Stomach (tissue), 9 donors: ENCODE measurements around the gene MYRFL. TPM values are rescaled to one million over a fixed set of nuclear protein-coding genes. Genes with fewer than 3 reads are reported as not detected.

Source experiments
- DNase-seq, 2 donors: peaks; one replicate each; pipeline versions ENCODE4 v3.0.0 to v3.0.0-alpha.2; 2013 to 2019
- H3K27ac ChIP-seq, 5 donors: fragments of 200-600 bp in 4 of 5; sonication (generic) in 4 of 5; one replicate each; pipeline ENCODE4 v1.5.1; 2013 to 2019; ENCODE audit warnings: mild to moderate bottlenecking in 1 of 5, moderate library complexity in 1 of 5
- H3K27me3 ChIP-seq, 3 donors: fragments of 200-600 bp; sonication (generic); one replicate each; pipeline ENCODE4 v1.5.1; 2017 to 2019; ENCODE audit warnings: mixed run types in 1 of 3
- H3K36me3 ChIP-seq, 4 donors: fragments of 200-600 bp; sonication (generic); 1 replicate in 3 of 4; 2 replicates in 1 of 4; pipeline ENCODE4 v1.5.1; 2016 to 2019
- H3K4me1 ChIP-seq, 4 donors: fragments of 200-600 bp; sonication (generic); one replicate each; pipeline ENCODE4 v1.5.1; 2016 to 2019
- H3K4me3 ChIP-seq, 4 donors: fragments of 200-600 bp; sonication (generic) in 3 of 4; one replicate each; pipeline ENCODE4 v1.5.1; 2016 to 2019; ENCODE audit warnings: mild to moderate bottlenecking in 1 of 4
- H3K9me3 ChIP-seq, 4 donors: fragments of 200-600 bp; sonication (generic); one replicate each; pipeline ENCODE4 v1.5.1; 2016 to 2019
- CTCF ChIP-seq, 7 experiments: fragments of 450-650 bp in 4 of 7; fragments of 200-600 bp in 3 of 7; sonication (generic) in 3 of 7; IDR thresholded peaks; one replicate each; pipeline ENCODE4 v1.5.1; 2016 to 2019; ENCODE audit warnings: antibody characterized with exemption in 7 of 7, control low read depth in 2 of 7, mild to moderate bottlenecking in 1 of 7
- EP300 ChIP-seq: sonication (generic); formaldehyde crosslinking; IDR thresholded peaks from one replicate; pipeline ENCODE4 v1.6.1; 2017; ENCODE audit warnings: antibody characterized with exemption
- POLR2A ChIP-seq, 4 donors: fragments of 450-650 bp; IDR thresholded peaks; one replicate each; pipeline ENCODE4 v1.6.1; 2016; ENCODE audit warnings: antibody characterized with exemption in 4 of 4, control low read depth in 2 of 4, mild to moderate bottlenecking in 1 of 4, moderate library complexity in 1 of 4
- POLR2AphosphoS5 ChIP-seq, 3 donors: sonication (generic); formaldehyde crosslinking; IDR thresholded peaks; one replicate each; pipeline ENCODE4 v1.6.1; 2016; ENCODE audit warnings: antibody characterized with exemption in 3 of 3
- WGBS, 5 donors: extraction: QIAGEN DNeasy Blood & Tissue Kit in 3 of 5; methylation state at CpG; one replicate each; pipeline versions ENCODE4 v1.1.5 to v1.1.7; 2013 to 2018; 5-methylcytosine and 5-hydroxymethylcytosine counted together
- intact Hi-C: fragments of 100-400 bp; cut with DNase I; formaldehyde crosslinking; loops from one replicate; pipeline ENCODE4 v1.15.1; 2023; ENCODE audit warnings: low total_unique reads
- polyA plus RNA-seq, 3 donors: library from polyadenylated mRNA; stranded (reverse); fragments of 200-250 nt; gene quantifications; one replicate each; pipeline ENCODE4 v1.2.3, GENCODE V29; 2013
- total RNA-seq, 5 donors: library from RNA; depleted of rRNA; stranded (reverse); fragments of >200 nt; gene quantifications; one replicate each; pipeline versions ENCODE4 v1.1.0 to v1.2.3, GENCODE V29; 2014 to 2016
- donor health status: healthy with polysubstance abuse.
- donor health status: Bipolar disorder and iron deficiency.
- donor health status: healthy.

MYRFL gene
- total and polyA plus RNA-seq, 8 donors, result 0.13 to 0.19 (median 0.18) TPM; not detected in 5

GRCh38 chr12:69837657-69838415 is 12.8 kb downstream of the MYRFL start:
- H3K27ac ChIP-seq, result no peak overlapping the region
- no peak for DNase-seq

GRCh38 chr12:69840727-69841126 is 15.7 kb downstream of the MYRFL start:
- H3K27me3 ChIP-seq, result peaks cover 0 to 4% (median 0%) of the 10 kb centered on the region in 3 donors
- intact Hi-C loops, result no loop called here
- H3K27ac ChIP-seq, result no peak overlapping the region
- H3K4me3 ChIP-seq, result no peak overlapping the region
- no peaks in the 10 kb centered on the region for H3K36me3 ChIP-seq
- no peak for DNase-seq
- WGBS, 5 donors, result 26 to 42% (median 35%) methylated on average over 3 of the region's 3 CpGs
- H3K4me1 ChIP-seq, result peaks cover 0 to 6% (median 2%) of the 10 kb centered on the region in 4 donors
- no peaks in the 10 kb centered on the region for H3K9me3 ChIP-seq
- TF ChIP-seq EP300, result no peak
- TF ChIP-seq POLR2AphosphoS5 (IDR thresholded peaks at IDR 0.05), result no peak

More at GRCh38 chr12:69837657-69838415, 12.8 kb downstream of the MYRFL start:
- no peaks in the 10 kb centered on the region for H3K9me3 ChIP-seq
- intact Hi-C loops, result no loop called here
- peaks cover 0 to 6% (median 2%) of the 10 kb centered on the region in 4 donors for H3K4me1 ChIP-seq
- TF ChIP-seq EP300 (no peak), POLR2AphosphoS5 (IDR thresholded peaks at IDR 0.05) (no peak), CTCF (IDR thresholded peaks at IDR 0.05) (no peak), POLR2A (IDR thresholded peaks at IDR 0.05) (no peak)
- H3K4me3 ChIP-seq, result no peak overlapping the region
- 36 to 61% (median 46%) methylated on average over 4 of the region's 4 CpGs for WGBS, 5 donors
- no peaks in the 10 kb centered on the region for H3K36me3 ChIP-seq
- peaks cover 0 to 4% (median 0%) of the 10 kb centered on the region in 3 donors for H3K27me3 ChIP-seq

- no peaks in the 10 kb centered on the region for H3K9me3 ChIP-seq
- peaks cover 0 to 4% (median 0%) of the 10 kb centered on the region in 3 donors for H3K27me3 ChIP-seq
Observed at GRCh38 chr12:69843608-69844007, 18.6 kb downstream of the MYRFL start.

GRCh38 chr12:69844416-69844815 is 19.4 kb downstream of the MYRFL start:
- Histone ChIP-seq H3K4me3 (no peak overlapping the region), H3K27me3 (peaks cover 0 to 4% (median 0%) of the 10 kb centered on the region in 3 donors), H3K9me3 (no peaks in the 10 kb centered on the region), H3K27ac (no peak overlapping the region), H3K36me3 (no peaks in the 10 kb centered on the region), H3K4me1 (no peaks in the 10 kb centered on the region)
- WGBS, 5 donors, result 76 to 94% (median 90%) methylated on average over 5 to 7 of the region's 7 CpGs
- no peak for DNase-seq
- intact Hi-C loops, result no loop called here
- no peak for TF ChIP-seq POLR2A (IDR thresholded peaks at IDR 0.05)
- no peak for TF ChIP-seq EP300
- no peak for TF ChIP-seq CTCF (IDR thresholded peaks at IDR 0.05)
- TF ChIP-seq POLR2AphosphoS5 (IDR thresholded peaks at IDR 0.05), result no peak

More at GRCh38 chr12:69843608-69844007, 18.6 kb downstream of the MYRFL start:
- Histone ChIP-seq H3K36me3 (no peaks in the 10 kb centered on the region), H3K4me3 (no peak overlapping the region), H3K4me1 (no peaks in the 10 kb centered on the region), H3K27ac (no peak overlapping the region)
- intact Hi-C loops, result no loop called here
- WGBS, 5 donors, result 59 to 75% (median 70%) methylated on average over 2 of the region's 2 CpGs
- TF ChIP-seq EP300, result no peak
- no peak for TF ChIP-seq CTCF (IDR thresholded peaks at IDR 0.05)
- no peak for TF ChIP-seq POLR2AphosphoS5 (IDR thresholded peaks at IDR 0.05)
- no peak for TF ChIP-seq POLR2A (IDR thresholded peaks at IDR 0.05)
- no peak for DNase-seq

- Histone ChIP-seq H3K27me3 (peaks cover 0 to 4% (median 0%) of the 10 kb centered on the region in 3 donors), H3K4me3 (no peak overlapping the region), H3K4me1 (no peaks in the 10 kb centered on the region), H3K36me3 (no peaks in the 10 kb centered on the region), H3K9me3 (no peaks in the 10 kb centered on the region), H3K27ac (no peak overlapping the region)
- no peak for DNase-seq
- TF ChIP-seq EP300, result no peak
- TF ChIP-seq CTCF (IDR thresholded peaks at IDR 0.05), result no peak
- no peak for TF ChIP-seq POLR2AphosphoS5 (IDR thresholded peaks at IDR 0.05)
- no peak for TF ChIP-seq POLR2A (IDR thresholded peaks at IDR 0.05)
- intact Hi-C loops, result no loop called here
- 81 to 93% (median 88%) methylated on average over 4 of the region's 4 CpGs for WGBS, 5 donors
Observed at GRCh38 chr12:69844836-69845235, 19.8 kb downstream of the MYRFL start.
